ENCODE measurements around the gene KLHL21. TPM values are rescaled to one million over a fixed set of nuclear protein-coding genes. Genes with fewer than 3 reads are reported as not detected.

Gene KLHL21
- total RNA-seq, 2 donors from 2014 or later = 67.1 to 111 TPM

DNA sequence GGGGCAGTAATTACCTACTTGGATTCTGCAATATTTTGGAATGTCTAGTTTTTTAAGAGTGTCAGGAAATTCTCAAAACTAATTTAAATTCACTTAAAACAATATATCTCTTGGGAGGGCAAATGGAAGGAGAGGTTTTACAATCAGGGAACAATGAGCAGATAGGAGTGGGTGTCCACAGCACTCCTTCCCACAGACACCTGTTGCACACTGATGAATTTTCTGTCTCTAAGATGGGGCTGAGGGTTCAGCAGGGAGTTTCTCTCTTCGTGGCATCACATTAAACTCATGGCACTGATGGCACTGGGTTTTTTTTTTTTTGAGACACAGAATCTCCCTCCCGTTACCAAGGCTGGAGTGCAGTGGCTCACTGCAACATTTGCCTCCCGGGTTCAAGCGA lies 16.4 kb upstream of the KLHL21 start:
- DNase-seq (ENCODE audit: low spot score) = no peak
- H3K4me3 ChIP-seq = no peak overlapping the region
- H3K4me1 ChIP-seq (replicated peaks) = peaks cover 6% of the 10 kb centered on the region

DNA sequence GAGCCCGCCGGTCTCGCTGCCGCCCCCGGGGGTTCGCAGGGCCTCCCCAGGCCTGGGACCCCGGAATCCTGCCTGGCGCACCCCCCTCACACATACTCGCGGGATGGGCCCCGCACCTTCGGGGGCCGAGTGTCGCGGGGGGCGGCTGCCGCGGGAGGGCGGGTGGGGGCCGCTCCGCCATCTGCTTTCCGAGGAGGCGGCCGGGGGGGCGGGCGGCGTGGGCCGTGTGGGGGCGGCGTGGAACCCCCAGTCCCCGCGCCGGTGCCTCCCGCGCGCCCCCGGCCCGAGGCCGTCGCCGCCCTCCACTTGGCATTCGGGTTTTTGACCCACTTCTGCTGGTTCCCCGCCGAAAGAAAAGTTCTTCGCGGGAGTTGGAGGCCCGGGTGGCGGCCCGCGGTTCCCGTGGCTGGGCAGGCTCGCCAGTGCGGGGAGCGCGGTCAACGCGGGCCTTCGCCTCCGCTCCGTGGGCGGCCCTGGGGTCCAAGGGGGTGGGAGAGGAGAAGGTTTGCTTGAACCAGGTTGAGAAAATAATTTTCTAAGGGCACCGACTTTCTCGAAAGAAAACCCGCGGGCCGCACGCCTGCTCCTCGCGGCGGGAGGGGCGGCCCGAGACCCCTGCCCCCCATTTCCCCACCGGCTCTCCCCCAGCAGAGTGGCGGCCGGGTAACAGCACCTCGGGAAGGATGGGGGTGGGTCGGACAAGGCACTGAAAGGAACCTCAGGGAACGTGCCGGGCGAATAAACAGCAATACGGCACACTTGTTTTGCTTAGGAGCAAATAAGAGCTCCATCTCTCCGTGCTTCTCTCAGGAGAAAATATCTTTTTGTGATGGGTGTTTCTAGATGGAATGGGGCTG lies 12.5 kb upstream of the KLHL21 start:
- under 1% methylated on average over 68 of the region's 82 CpGs for WGBS
- no peaks in the 10 kb centered on the region for H3K27me3 ChIP-seq (replicated peaks; ENCODE audit: insufficient read depth)
- no peaks in the 10 kb centered on the region for H3K9me3 ChIP-seq
- H3K27ac ChIP-seq = peak overlapping the region; percentile 97 to 99
- peaks cover 0 to 5% of the 10 kb centered on the region in 2 donors for H3K36me3 ChIP-seq
- intact Hi-C loops (cut with DNase I) = no loop called here
- peaks cover 4% of the 10 kb centered on the region for H3K4me1 ChIP-seq (replicated peaks)
- peak overlapping the region; percentile 100 for H3K4me3 ChIP-seq
- TF ChIP-seq POLR2AphosphoS5 (IDR thresholded peaks at IDR 0.05) (no peak), POLR2A (IDR thresholded peaks at IDR 0.05) (no peak)
- TF ChIP-seq, protein P1, sequence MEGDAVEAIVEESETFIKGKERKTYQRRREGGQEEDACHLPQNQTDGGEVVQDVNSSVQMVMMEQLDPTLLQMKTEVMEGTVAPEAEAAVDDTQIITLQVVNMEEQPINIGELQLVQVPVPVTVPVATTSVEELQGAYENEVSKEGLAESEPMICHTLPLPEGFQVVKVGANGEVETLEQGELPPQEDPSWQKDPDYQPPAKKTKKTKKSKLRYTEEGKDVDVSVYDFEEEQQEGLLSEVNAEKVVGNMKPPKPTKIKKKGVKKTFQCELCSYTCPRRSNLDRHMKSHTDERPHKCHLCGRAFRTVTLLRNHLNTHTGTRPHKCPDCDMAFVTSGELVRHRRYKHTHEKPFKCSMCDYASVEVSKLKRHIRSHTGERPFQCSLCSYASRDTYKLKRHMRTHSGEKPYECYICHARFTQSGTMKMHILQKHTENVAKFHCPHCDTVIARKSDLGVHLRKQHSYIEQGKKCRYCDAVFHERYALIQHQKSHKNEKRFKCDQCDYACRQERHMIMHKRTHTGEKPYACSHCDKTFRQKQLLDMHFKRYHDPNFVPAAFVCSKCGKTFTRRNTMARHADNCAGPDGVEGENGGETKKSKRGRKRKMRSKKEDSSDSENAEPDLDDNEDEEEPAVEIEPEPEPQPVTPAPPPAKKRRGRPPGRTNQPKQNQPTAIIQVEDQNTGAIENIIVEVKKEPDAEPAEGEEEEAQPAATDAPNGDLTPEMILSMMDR (IDR thresholded peaks at IDR 0.05) = no peak
- no peak for DNase-seq (ENCODE audit: low spot score)

More for the DNA sequence above, 16.4 kb upstream of the KLHL21 start:
- Histone ChIP-seq H3K27ac (no peak overlapping the region), H3K9me3 (no peaks in the 10 kb centered on the region), H3K36me3 (peaks cover 7 to 8% of the 10 kb centered on the region in 2 donors), H3K27me3 (replicated peaks; ENCODE audit: insufficient read depth) (no peaks in the 10 kb centered on the region)
- WGBS = 86% methylated on average over 4 of the region's 4 CpGs
- intact Hi-C loops (cut with DNase I) = no loop called here
- TF ChIP-seq, protein P1 (IDR thresholded peaks at IDR 0.05) = no peak
- TF ChIP-seq POLR2A (IDR thresholded peaks at IDR 0.05) = no peak
- no peak for TF ChIP-seq POLR2AphosphoS5 (IDR thresholded peaks at IDR 0.05)

DNA sequence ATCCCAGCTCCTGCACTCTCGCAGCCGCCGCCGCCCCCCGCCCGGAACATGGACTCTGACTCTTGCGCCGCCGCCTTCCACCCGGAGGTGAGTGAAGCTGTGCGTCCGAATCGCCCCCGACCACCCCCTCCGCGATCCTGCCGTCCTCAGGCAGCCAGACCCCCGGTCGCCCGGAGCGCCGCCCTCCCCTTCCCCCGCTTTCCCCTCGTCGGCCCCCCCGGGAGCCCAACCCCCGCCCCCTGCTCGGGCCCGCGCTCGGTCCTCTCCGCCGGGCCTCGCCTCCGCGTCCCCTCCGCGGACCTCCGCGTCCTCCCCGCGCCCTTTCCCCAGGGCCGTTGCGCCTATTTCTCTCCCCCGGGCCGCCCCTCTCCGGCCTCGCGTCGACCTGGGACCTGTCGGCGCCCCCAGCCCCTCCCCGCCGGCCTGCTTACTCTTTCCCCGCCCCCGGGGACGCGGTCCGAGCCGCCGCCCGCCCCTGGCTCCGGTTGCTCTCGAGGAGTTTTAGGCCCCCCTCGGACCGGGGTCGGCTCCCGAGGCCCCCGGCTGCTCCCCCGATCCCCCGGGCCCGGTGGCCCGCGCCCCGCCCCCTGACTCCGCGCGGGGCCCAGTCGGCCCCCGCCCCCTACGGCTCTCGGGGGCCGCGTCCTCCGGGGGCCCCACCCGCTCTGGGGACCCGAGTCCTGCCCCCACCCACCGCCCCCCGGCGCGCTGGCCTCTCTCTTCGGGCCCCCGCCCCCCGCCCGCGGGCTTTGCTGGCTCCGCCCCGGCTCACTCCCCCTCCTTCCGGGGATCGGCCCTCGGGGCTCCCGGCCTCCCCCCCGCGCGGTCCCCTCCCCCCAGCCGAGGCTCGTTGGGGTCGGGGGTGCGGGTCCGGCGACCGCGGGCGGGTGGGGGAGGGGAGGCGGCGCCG lies 11.6 kb upstream of the KLHL21 start:
- Histone ChIP-seq H3K27ac (peak overlapping the region; percentile 97 to 99), H3K36me3 (no peaks in the 10 kb centered on the region), H3K27me3 (replicated peaks; ENCODE audit: insufficient read depth) (no peaks in the 10 kb centered on the region), H3K4me1 (replicated peaks) (peaks cover 4% of the 10 kb centered on the region), H3K4me3 (peak overlapping the region; percentile 100), H3K9me3 (no peaks in the 10 kb centered on the region)
- peak; percentile 56 for DNase-seq (ENCODE audit: low spot score)
- TF ChIP-seq, protein P1 (IDR thresholded peaks at IDR 0.05) = no peak
- no peak for TF ChIP-seq POLR2A (IDR thresholded peaks at IDR 0.05)
- TF ChIP-seq POLR2AphosphoS5 (IDR thresholded peaks at IDR 0.05) = no peak
- intact Hi-C loops (cut with DNase I) = no loop called here
- WGBS = 1% methylated on average over 81 of the region's 117 CpGs

DNA sequence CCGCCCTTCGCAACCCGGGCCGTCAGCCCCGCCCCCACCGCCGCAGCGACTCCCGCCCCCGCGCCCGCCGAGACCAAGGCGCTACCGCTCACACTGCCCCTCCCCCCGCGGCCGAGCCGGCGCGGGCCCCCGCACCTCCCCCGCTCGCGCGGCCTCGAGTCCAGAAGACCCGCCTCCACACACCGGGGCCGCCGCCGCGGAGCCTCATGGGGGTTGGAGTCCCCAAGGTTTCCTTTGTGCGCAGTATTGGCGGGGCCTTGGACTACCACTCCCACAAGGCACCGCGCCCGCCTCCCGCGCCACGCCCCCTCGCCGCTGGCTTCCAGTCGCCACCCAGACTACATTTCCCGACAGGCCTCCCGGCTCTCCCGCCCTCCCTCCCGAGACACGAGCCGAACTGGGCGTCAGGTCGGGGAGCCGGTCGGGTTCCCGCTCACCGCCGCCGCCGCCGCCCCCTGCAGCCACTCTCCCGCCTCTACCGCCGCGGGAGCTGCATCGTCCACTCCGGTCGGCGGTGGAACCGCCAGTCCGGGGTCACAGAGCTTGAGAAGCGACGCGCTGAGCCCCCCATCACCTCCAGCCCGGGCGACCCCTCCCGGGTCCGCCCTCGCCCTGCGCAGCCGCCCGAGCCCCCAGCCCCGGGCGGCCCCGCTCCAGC lies 10.8 kb upstream of the KLHL21 start, which contains the start of gene PHF13:
PHF13 (plus strand) TSS at position 371 of the 658 bp plus-strand sequence. CDS start 336 bp downstream, outside the sequence.
- H3K4me1 ChIP-seq (replicated peaks) = peaks cover 4% of the 10 kb centered on the region
- peak; percentile 99 for DNase-seq (ENCODE audit: low spot score)
- TF ChIP-seq POLR2AphosphoS5 (IDR thresholded peaks at IDR 0.05) (peak; percentile 91), POLR2A (IDR thresholded peaks at IDR 0.05) (peak; percentile 94)
- TF ChIP-seq, protein P1 (IDR thresholded peaks at IDR 0.05) = no peak
- H3K27ac ChIP-seq = peak within 1 kb of the TSS; percentile 97 to 99
- WGBS = under 1% methylated on average over 76 of the region's 84 CpGs
- H3K4me3 ChIP-seq = peak within 1 kb of the TSS; percentile 100
- H3K9me3 ChIP-seq = no peaks in the 10 kb centered on the region
- no peaks in the 10 kb centered on the region for H3K27me3 ChIP-seq (replicated peaks; ENCODE audit: insufficient read depth)
- H3K36me3 ChIP-seq = no peaks in the 10 kb centered on the region
- intact Hi-C loops (cut with DNase I) = no loop called here

Measured in prostate gland (tissue), 2 donors.